SK-N-SH (cell line): ENCODE results near the gene NT5DC2.

Experiments used
- GATA2 ChIP-seq: sonication (generic); formaldehyde crosslinking; IDR thresholded peaks from 2 replicates; pipeline ENCODE4 v1.5.0; 2020; ENCODE audit warnings: mild to moderate bottlenecking, missing genetic modification reagents
- MXI1 ChIP-seq: IDR thresholded peaks from 2 replicates; pipeline ENCODE4 v1.6.1; 2012; ENCODE audit warnings: mild to moderate bottlenecking, low read depth, low read length, improper control_type of control experiment
- POLR2AphosphoS5 ChIP-seq: IDR thresholded peaks from 2 replicates; pipeline ENCODE4 v1.6.1; 2012; ENCODE audit warnings: low read depth, low read length
- TAF1 ChIP-seq: IDR thresholded peaks from 2 replicates; pipeline ENCODE4 v1.6.1; 2012; ENCODE audit warnings: low read depth, mild to moderate bottlenecking, low read length, moderate library complexity, borderline replicate concordance
- TF ChIP-seq, protein P1 (sequence below): fragments of 200-600 bp; sonication (generic); IDR thresholded peaks from 2 replicates; pipeline ENCODE4 v1.6.1; 2017; ENCODE audit warnings: antibody characterized with exemption, mild to moderate bottlenecking, moderate library complexity
- TF ChIP-seq, protein P2 (sequence below): fragments of 150-350 bp; IDR thresholded peaks from 2 replicates; pipeline ENCODE4 v1.6.1; 2017; ENCODE audit warnings: antibody characterized with exemption, low read length, low read depth, borderline replicate concordance

DNA sequence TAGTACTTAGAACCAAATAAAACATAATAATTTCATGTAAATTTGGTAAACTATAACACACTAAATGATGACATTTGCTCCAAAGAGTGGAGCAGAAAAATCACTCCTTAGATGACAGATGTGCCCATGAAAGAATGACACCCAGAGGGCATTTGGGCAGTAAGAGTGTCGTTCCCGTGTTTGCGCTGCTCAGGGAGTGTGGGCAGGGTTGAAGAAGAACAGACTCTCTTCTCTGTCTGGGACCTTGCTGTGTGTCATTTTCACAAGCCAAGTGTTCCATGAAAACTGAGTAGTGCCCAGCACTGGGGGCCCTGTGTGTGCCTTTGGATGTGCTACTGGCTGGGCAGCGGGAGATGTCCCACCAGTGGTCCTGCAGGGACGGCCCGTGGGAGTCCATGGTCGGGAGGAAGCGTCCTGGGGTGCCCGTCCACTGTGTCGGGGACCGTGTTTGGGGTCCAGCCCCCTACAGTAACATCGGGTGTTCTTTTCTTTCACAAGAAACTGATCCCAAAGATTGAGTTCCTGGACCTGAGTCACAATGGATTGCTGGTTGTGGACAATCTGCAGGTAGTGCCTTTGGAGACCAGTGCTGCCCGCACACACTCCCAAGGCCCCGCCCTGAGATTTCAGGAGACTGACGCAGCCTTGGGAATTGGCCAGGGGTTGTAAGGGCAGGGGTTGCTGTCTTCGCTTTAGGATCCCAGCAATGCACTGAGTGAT lies 56.4 kb downstream of the NT5DC2 start:
- TF ChIP-seq POLR2AphosphoS5, result no peak
- TF ChIP-seq, protein P1, sequence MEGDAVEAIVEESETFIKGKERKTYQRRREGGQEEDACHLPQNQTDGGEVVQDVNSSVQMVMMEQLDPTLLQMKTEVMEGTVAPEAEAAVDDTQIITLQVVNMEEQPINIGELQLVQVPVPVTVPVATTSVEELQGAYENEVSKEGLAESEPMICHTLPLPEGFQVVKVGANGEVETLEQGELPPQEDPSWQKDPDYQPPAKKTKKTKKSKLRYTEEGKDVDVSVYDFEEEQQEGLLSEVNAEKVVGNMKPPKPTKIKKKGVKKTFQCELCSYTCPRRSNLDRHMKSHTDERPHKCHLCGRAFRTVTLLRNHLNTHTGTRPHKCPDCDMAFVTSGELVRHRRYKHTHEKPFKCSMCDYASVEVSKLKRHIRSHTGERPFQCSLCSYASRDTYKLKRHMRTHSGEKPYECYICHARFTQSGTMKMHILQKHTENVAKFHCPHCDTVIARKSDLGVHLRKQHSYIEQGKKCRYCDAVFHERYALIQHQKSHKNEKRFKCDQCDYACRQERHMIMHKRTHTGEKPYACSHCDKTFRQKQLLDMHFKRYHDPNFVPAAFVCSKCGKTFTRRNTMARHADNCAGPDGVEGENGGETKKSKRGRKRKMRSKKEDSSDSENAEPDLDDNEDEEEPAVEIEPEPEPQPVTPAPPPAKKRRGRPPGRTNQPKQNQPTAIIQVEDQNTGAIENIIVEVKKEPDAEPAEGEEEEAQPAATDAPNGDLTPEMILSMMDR, result no peak
- no peak for TF ChIP-seq GATA2 (CRISPR knock-in tag)
- TF ChIP-seq, protein P2, sequence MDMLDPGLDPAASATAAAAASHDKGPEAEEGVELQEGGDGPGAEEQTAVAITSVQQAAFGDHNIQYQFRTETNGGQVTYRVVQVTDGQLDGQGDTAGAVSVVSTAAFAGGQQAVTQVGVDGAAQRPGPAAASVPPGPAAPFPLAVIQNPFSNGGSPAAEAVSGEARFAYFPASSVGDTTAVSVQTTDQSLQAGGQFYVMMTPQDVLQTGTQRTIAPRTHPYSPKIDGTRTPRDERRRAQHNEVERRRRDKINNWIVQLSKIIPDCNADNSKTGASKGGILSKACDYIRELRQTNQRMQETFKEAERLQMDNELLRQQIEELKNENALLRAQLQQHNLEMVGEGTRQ, result no peak
- TF ChIP-seq MXI1, result no peak
- no peak for TF ChIP-seq TAF1
